Muscle of back (tissue), 11 donors: ENCODE measurements around the gene FBXL16. TPM values are rescaled to one million over a fixed set of nuclear protein-coding genes. Genes with fewer than 3 reads are reported as not detected.

Experiments
- DNase-seq, 3 donors: peaks; one replicate each; pipeline versions ENCODE4 v3.0.0 to v3.0.0-alpha.2; 2013
- polyA plus RNA-seq, 10 donors: library from polyadenylated mRNA; unstranded; fragments of 120-200 nt; gene quantifications; one replicate each; pipeline ENCODE4 v1.2.1, GENCODE V29; 2013; ENCODE audit not compliant: insufficient read length in 10 of 10

Gene FBXL16
- polyA plus RNA-seq, 10 donors: 0.22 to 1.1 (median 0.44) TPM

- DNase-seq: peak; percentile 45 to 88 (median 66)
Measured at GRCh38 chr16:678858-679813, 26.5 kb downstream of the FBXL16 start.

DNA sequence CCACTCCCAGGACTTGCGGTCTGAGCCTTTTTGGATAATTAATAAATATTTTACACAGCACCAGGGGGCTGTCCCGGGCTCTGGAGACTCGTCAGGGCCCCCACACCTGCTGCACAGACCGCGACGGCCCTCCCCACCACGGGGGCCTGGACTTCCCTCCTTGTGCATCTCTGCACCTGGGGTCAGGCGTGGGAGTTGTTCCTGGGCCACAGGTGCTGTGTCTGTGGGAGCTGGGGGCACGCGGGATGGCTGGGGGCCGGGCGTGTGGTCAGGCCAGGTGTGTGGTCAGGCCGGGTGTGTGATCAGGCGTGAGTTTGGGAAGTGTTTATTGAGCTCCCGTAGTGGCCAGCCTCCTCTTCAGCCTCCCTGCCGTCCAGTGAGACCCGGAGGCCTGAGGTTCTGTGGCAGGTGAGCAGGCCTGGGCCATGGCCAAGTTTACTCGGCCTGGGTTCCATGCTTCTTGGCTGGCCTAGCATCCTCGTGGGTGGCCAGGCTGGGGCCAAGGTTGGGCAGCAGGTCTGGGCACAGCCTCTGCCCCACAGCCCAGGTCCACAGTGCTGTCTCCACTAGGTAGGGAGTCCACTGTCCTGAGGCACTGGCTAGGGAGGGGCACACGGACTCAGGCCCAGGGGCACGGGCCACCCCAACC lies 27.3 kb downstream of the FBXL16 start:
- no peak for DNase-seq

DNA sequence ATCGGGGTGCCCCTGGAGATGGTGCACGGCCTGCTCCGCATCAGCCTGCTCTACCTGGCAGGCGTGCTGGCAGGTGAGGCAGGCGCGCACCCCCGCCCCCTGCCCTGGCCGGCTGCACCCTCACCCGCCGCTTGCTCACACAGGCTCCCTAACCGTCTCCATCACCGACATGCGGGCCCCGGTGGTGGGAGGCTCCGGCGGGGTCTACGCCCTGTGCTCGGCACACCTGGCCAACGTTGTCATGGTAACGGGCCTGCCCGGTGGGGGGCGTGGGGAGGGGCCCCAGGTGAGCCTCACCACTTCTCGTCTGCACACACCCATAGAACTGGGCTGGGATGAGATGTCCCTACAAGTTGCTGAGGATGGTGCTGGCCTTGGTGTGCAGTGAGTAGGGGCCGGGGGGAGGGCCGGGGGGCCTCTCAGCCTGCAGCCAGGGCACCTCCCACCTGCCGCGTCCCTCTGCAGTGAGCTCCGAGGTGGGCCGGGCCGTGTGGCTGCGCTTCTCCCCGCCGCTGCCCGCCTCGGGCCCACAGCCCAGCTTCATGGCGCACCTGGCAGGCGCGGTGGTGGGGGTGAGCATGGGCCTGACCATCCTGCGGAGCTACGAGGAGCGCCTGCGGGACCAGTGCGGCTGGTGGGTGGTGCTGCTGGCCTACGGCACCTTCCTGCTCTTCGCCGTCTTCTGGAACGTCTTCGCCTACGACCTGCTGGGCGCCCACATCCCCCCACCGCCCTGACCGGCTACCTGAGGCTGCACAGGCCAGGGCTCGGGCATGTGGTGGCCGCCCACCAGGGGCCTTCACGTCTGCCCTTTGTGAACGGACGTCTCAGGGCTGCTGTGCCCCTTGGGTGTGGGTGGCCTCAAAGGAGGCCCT lies 28.0 kb downstream of the FBXL16 start:
- DNase-seq: no peak

DNA sequence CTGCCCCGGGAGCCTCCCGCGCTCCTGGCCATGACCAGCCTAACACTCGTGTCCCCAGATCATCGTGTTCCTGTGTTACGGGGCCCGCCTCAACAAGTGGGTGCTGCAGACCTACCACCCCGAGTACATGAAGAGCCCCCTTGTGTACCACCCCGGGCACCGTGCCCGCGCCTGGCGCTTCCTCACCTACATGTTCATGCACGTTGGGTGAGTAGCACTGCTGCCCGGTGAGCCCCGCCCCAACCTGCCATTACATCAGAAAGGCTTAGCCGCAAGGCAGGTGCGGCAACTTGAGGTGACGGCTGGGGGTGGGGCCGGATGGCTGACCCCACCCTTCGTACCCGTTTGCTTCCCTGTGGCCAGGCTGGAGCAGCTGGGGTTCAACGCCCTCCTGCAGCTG lies 28.7 kb downstream of the FBXL16 start:
- DNase-seq: no peak

DNA sequence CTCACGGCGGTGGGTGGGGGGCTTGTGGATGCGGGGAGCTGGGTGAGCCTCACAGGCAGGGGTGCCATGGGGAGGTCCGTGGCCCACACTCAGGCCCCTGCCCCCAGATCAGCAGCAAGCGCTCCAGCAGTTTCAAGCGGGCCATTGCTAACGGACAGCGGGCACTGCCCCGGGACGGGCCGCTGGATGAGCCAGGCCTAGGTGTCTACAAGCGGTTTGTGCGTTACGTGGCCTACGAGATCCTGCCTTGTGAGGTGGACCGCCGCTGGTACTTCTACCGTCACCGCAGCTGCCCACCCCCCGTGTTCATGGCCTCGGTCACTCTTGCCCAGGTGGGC lies 29.1 kb downstream of the FBXL16 start:
- DNase-seq: no peak

- no peak for DNase-seq
Measured at GRCh38 chr16:675884-676564, 29.6 kb downstream of the FBXL16 start.

DNA sequence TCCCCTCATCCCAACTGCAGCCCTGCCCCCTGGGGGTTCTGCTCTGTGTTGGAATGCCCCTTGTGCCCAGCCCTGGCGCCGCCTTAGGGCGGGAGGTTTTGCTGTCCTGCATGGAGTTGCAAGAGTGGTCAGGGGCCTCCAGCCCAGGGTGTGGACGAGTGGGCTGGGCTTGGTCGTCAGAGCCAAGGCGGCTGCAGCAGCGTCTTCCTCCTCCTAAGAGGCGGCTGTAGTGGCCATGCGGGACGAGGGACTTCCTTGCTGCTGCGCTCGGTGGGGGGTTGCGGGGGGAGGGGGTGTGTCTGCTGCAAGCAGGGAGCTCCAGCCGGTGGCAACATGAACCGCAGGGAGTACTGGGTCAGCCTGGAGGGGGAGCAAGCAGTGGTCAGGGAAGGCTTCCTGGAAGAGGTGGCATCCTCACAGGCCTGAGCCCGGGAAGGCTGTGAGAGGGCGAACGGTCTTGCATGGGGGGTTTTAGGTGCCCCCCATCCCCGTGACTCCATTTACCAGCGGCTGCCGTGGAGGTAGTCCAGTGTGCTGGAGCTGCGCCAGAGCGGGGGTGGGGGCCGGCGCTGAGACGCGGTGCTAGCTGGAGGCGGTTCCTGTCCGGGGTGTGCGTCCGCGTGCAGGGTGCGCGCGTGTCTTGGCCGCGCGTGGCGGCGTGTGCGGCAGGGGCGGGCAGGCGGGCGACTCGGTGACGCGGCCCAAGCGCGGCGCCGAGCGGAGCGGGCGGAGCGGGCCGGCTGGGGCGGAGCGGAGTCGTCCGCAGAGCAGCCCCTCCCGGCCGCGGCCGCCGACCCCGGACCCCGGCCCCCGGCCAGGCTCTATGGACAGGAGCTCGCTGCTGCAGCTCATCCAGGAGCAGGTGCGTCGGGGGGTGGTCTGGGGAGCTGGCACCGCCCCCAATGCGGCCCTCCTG lies 30.4 kb downstream of the FBXL16 start, which contains the start of gene RHBDL1:
Gene RHBDL1, plus strand, starts transcription at position 704 of the 916 bp plus-strand sequence. Its CDS starts 120 bp downstream, at position 824.
- DNase-seq: peak in 1 of 3 donors; percentile 49

GRCh38 chr16:674214-674881 lies 31.3 kb downstream of the FBXL16 start:
- DNase-seq: no peak

- no peak for DNase-seq
Measured at GRCh38 chr16:673399-673991, 32.1 kb downstream of the FBXL16 start.

DNA sequence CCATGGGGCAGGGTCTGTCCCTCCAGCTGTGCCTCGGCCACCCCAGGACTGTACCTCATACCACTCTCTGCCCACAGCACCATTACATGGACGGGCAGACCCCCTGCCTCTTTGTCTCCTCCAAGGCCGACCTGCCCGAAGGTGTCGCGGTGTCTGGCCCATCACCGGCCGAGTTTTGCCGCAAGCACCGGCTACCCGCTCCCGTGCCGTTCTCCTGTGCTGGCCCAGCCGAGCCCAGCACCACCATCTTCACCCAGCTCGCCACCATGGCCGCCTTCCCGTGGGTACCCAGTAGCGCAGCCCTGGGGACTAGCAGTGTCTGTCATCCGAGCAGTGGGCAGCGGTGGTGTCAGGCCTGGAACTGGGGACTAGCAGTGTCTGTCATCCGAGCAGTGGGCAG lies 32.8 kb downstream of the FBXL16 start:
- DNase-seq: no peak

DNA sequence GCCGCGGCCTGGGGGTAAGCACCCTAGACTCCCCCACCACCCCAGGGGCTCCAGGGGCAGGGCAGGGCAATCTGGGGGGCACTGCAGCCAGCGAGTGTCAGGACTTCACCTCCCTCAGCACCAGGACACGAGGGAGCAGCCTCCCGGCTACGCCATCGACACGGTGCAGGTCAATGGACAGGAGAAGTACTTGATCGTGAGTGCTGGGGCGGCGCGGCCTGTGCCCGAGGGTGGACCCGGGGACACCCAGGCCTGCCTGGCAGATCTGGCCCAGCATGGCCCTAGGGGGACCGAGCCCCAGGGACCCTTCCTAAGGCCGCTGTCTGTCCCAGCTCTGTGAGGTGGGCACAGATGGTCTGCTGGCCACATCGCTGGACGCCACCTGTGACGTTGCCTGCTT lies 33.2 kb downstream of the FBXL16 start:
- no peak for DNase-seq

- DNase-seq: no peak
Measured at GRCh38 chr16:671353-672131, 34.1 kb downstream of the FBXL16 start.

GRCh38 chr16:670485-671352 lies 34.9 kb downstream of the FBXL16 start:
- no peak for DNase-seq

GRCh38 chr16:669666-670065 lies 35.9 kb downstream of the FBXL16 start:
- DNase-seq: no peak

DNA sequence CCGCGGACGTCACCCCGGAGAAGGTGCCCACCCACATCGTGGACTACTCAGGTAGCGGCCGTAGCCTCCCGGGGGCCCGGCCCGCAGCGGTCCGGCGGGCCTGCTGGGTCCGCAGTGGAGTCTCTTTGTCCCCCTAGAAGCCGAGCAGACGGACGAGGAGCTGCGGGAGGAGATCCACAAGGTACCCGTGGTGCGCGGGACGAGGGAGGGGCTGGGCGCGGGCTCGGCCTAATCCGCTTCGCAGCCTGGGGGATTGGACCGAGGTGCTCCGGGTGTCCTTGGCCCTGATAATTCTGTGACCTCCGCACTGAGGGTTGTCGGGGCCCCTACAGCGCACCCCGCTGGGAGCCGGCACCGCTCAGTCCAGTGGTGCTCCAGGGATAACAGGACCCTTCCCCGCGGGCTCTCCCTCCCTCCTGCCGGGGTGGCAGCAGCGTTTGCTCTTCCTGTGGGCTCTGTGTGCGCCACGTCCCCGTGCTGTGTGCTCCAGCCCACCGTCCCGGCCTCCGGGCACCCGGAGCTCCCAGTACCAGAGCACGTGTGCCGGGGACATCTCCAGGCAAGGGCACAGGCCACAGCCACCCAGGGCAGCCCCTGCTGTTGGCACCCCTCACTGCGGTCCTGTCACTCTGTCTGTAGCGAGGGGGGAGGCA lies 37.0 kb downstream of the FBXL16 start:
- no peak for DNase-seq

DNA sequence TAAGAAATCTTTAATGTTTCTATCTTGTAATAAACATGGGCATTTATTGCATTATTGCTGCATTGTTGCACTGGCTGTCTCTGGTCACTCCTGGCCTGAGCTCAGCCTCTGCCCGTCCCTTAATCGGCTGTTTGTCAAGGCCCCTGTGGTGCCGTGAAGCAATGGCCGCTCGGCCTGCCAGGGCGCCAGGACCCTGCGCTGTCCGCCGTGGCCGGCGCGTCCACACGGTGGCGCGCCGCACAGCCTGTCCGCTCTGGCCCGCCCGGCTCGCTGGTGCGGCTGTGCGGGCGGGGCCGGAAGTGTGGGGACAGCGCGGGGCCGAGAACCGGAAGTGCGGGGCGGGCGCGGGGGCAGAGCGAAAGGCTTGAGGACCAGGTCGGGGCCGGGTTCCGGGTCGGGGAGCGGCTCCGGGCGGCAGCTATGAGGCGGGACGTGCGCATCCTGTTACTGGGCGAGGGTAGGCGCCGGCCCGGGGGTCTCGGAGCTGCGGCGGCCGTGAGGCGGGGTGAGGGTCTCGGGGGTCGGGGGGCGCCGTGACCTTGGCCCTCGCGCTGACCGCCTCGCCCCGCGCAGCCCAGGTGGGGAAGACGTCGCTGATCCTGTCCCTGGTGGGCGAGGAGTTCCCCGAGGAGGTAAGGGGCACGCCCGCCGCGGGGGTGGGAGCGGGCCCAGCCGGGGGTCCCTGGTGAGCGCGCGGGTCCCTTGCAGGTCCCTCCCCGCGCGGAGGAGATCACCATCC lies 37.7 kb downstream of the FBXL16 start, which contains the start of gene RHOT2:
Gene RHOT2, plus strand, starts transcription at position 353 of the 739 bp plus-strand sequence. Its CDS starts 68 bp downstream, at position 421.
- DNase-seq: peak; percentile 90 to 96 (median 92)
